Epithelial cell of proximal tubule (primary cell): ENCODE data around the gene QSOX2. TPM values are rescaled to one million over a fixed set of nuclear protein-coding genes. Genes with fewer than 3 reads are reported as not detected.

Source experiments
- DNase-seq: peaks from one replicate; pipeline ENCODE4 v3.0.0-alpha.2; 2011; ENCODE audit warnings: low read depth
- H3K4me3 ChIP-seq: 2 replicates; pipeline ENCODE4 v1.5.1; 2011; ENCODE audit warnings: low read depth, mild to moderate bottlenecking, low read length
- CTCF ChIP-seq: conservative IDR thresholded peaks from 2 replicates; pipeline ENCODE4 v1.5.1; 2012; ENCODE audit warnings: low read depth, mild to moderate bottlenecking, low read length
- total RNA-seq: library from RNA; depleted of rRNA; stranded (reverse); fragments of >200 nt; gene quantifications from 2 replicates; pipeline ENCODE4 v1.2.3, GENCODE V29; 2015

The QSOX2 gene
- total RNA-seq, 1 donor from 2014 or later: 17.8 TPM

- no peak for DNase-seq
- no peak overlapping the region for H3K4me3 ChIP-seq
- no peak for TF ChIP-seq CTCF
Observed at GRCh38 chr9:136160995-136161610, 84.5 kb downstream of the QSOX2 start.

GRCh38 chr9:136160381-136160841 lies 85.2 kb downstream of the QSOX2 start:
- no peak for TF ChIP-seq CTCF
- no peak for DNase-seq
- no peak overlapping the region for H3K4me3 ChIP-seq

- no peak overlapping the region for H3K4me3 ChIP-seq
- TF ChIP-seq CTCF: no peak
- no peak for DNase-seq
Observed at GRCh38 chr9:136159851-136160250, 85.8 kb downstream of the QSOX2 start.

GRCh38 chr9:136157477-136158265 lies 87.9 kb downstream of the QSOX2 start:
- no peak for DNase-seq
- no peak overlapping the region for H3K4me3 ChIP-seq
- no peak for TF ChIP-seq CTCF

Other genes with a start within 250 kb of the QSOX2 start
- 21.3 and 23.9 TPM in 2 replicates for gene NACC2, start 150.5 kb downstream of the QSOX2 start, total RNA-seq
- 37.5 and 51.7 TPM in 2 replicates for gene TMEM250, start 126.9 kb downstream of the QSOX2 start, total RNA-seq
- gene LHX3, start 40.7 kb downstream of the QSOX2 start, total RNA-seq: not detected in 2 replicates
- 0.75 TPM in 1 of 2 replicates, not detected in the other for gene CCDC187, start 58.3 kb upstream of the QSOX2 start, total RNA-seq
- 21.1 and 28.2 TPM in 2 replicates for gene GPSM1, start 81.7 kb upstream of the QSOX2 start, total RNA-seq
- gene DNLZ, start 117.9 kb upstream of the QSOX2 start, total RNA-seq: 67.2 and 73.6 TPM in 2 replicates
- gene CARD9, start 127.9 kb upstream of the QSOX2 start, total RNA-seq: 1.2 and 1.4 TPM in 2 replicates
- 15.0 and 22.4 TPM in 2 replicates for gene SNAPC4, start 154.4 kb upstream of the QSOX2 start, total RNA-seq
- gene ENTR1, start 164.8 kb upstream of the QSOX2 start, total RNA-seq: 57.5 and 87.6 TPM in 2 replicates
- gene PMPCA, start 164.8 kb upstream of the QSOX2 start, total RNA-seq: 50.7 and 82.5 TPM in 2 replicates
- gene INPP5E, start 194.0 kb upstream of the QSOX2 start, total RNA-seq: 20.3 and 21.1 TPM in 2 replicates
- 36.4 and 41.7 TPM in 2 replicates for gene SEC16A, start 237.2 kb upstream of the QSOX2 start, total RNA-seq